LNCaP clone FGC (cell line): ENCODE results near the gene DLG5.

ENCODE experiments used
- DNase-seq: peaks from one replicate; pipeline ENCODE4 v3.0.0-alpha.2; 2011; ENCODE audit warnings: low read depth
- H3K4me3 ChIP-seq: 2 replicates; pipeline ENCODE4 v1.5.1; 2011; ENCODE audit warnings: mild to moderate bottlenecking, low read depth, low read length, control low read depth
- TF ChIP-seq, protein P1 (sequence below): IDR thresholded peaks from 2 replicates; pipeline ENCODE4 v1.5.1; 2012; ENCODE audit warnings: mild to moderate bottlenecking; ENCODE audit not compliant: control insufficient read depth, insufficient read depth; ENCODE audit errors: extremely low read depth

DLG5 gene, protein sequence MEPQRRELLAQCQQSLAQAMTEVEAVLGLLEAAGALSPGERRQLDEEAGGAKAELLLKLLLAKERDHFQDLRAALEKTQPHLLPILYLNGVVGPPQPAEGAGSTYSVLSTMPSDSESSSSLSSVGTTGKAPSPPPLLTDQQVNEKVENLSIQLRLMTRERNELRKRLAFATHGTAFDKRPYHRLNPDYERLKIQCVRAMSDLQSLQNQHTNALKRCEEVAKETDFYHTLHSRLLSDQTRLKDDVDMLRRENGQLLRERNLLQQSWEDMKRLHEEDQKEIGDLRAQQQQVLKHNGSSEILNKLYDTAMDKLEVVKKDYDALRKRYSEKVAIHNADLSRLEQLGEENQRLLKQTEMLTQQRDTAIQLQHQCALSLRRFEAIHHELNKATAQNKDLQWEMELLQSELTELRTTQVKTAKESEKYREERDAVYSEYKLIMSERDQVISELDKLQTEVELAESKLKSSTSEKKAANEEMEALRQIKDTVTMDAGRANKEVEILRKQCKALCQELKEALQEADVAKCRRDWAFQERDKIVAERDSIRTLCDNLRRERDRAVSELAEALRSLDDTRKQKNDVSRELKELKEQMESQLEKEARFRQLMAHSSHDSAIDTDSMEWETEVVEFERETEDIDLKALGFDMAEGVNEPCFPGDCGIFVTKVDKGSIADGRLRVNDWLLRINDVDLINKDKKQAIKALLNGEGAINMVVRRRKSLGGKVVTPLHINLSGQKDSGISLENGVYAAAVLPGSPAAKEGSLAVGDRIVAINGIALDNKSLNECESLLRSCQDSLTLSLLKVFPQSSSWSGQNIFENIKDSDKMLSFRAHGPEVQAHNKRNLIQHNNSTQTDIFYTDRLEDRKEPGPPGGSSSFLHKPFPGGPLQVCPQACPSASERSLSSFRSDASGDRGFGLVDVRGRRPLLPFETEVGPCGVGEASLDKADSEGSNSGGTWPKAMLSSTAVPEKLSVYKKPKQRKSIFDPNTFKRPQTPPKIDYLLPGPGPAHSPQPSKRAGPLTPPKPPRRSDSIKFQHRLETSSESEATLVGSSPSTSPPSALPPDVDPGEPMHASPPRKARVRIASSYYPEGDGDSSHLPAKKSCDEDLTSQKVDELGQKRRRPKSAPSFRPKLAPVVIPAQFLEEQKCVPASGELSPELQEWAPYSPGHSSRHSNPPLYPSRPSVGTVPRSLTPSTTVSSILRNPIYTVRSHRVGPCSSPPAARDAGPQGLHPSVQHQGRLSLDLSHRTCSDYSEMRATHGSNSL (N-terminal part only)

DNA sequence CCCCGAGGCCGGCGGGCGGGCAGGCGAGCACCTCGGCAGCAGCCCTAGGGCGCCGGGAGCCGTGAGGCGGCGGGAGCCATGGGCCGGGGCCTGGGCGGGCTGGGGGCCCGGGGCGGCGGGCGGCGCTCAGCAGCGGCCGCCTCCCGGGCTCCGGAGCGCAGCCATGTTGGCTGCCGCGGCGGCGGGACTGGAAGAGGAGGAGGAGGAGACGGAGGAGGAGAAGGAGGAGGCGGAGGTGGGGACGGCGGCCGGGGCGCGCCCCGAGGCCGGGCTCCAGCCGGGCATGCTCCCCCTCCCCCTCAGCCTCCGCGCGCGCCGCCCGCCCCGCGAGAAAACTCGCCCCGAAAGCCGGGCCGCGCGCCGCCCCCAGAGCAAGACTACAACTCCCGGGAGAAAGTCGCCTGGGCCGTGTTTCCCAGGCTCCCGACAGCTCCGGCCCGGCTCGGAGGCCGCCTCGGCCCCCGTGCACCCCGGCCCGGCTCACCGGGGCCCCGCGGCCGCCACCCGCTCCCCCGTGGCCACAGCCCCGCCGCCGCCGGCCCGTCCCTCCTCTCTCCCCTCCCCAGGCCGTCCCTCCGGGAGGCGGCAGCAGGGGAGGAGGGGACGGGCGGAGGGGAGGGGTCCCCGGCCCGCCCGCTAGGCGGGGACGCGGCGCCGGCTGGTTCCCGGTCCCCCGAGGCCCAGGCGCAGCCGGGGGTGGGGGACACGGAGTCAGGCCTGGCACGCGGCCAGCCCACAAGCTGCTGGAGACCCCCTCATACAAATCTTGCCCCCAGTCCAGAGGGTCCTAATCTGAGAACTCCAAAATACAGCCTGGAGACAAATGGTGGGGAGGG is at the start of gene DLG5:
Gene DLG5, minus strand, starts transcription at position 190 of the 836 bp plus-strand sequence. CDS start 235 bp downstream, outside the sequence.
- DNase-seq, result no peak
- peak within 1 kb of the TSS; percentile 65 for H3K4me3 ChIP-seq

DNA sequence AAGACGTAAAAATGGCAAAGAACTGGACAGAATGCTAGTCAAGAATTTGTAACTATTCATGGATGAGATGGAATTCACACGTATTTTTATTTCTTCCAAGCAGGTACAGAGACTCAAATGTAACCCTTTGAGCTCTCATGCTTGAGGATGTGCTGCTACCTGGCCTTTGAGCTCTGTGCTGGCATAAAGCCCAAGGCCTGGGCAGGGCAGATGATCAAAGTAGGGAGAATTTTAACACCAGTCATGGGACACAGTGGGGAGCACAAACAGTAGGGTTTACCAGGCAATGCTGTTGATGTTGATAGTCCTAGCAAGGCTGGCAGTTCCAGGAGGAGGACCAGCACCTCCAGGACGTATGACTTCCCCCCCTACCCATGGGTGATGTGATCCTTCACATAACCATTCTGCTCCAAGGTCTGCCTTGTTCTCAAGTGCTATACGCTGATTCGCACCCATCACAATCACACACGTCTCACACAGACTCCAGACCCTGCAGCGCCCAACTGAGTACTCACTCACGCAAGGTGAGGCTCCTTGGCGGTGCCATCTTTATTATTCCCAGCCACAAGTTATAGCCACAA is 48.6 kb upstream of the DLG5 start:
- TF ChIP-seq, protein P1, sequence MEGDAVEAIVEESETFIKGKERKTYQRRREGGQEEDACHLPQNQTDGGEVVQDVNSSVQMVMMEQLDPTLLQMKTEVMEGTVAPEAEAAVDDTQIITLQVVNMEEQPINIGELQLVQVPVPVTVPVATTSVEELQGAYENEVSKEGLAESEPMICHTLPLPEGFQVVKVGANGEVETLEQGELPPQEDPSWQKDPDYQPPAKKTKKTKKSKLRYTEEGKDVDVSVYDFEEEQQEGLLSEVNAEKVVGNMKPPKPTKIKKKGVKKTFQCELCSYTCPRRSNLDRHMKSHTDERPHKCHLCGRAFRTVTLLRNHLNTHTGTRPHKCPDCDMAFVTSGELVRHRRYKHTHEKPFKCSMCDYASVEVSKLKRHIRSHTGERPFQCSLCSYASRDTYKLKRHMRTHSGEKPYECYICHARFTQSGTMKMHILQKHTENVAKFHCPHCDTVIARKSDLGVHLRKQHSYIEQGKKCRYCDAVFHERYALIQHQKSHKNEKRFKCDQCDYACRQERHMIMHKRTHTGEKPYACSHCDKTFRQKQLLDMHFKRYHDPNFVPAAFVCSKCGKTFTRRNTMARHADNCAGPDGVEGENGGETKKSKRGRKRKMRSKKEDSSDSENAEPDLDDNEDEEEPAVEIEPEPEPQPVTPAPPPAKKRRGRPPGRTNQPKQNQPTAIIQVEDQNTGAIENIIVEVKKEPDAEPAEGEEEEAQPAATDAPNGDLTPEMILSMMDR, result no peak
- no peak overlapping the region for H3K4me3 ChIP-seq
- DNase-seq, result no peak

More for the DNA sequence above, at the start of gene DLG5:
- TF ChIP-seq, protein P1, result no peak

DNA sequence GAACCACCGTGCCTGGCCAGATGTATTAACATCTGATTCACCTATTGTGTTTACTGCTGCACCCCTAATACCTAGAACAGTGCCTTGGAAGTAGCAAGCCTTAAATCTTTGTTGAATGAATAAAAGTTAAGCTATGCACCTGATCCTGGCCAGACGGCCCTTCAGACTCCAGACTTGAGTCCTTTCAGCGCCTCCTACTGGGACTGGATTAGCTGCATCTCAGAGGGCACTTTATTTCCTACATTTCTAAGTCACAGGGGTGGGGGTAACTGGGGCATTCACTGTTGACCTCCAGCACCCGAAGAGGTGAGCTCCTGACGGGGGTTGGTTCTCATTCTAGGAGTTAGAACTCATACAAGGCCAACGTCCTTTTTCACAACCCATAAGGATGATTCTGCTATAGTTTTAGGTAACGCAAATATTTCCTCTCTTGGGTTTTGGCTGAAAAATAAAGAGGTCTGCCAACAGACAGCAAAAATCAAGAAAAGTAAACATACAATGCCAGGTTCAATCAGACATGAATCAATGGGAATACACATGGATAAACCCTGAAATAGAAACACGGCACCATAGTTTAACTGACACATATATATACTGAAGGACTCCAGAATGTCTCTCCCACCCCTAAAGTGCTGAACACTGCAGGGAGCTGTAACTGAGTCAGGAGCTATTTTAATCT is 48.0 kb upstream of the DLG5 start:
- TF ChIP-seq, protein P1, result peak; percentile 69
- DNase-seq, result peak; percentile 31
- no peak overlapping the region for H3K4me3 ChIP-seq

DNA sequence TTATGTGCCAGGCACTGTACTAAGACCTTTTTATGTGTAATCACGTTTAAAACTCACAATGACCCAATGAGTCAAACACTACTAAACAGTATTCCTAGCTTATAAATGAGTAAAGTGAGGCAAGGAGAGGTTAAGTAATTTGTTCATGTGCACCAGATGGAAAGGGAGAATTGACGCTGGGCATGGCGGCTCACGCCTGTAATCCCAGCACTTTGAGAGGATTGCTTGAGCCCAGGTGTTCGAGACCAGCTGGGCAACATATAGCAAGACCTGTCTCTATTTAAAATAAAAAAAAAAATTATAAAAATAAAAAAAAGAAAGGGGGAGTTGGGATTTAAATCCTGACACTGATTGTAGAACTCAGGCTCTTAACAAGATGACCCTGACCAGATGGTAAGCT is 46.7 kb upstream of the DLG5 start:
- no peak for DNase-seq
- H3K4me3 ChIP-seq, result no peak overlapping the region
- TF ChIP-seq, protein P1, result no peak

DNA sequence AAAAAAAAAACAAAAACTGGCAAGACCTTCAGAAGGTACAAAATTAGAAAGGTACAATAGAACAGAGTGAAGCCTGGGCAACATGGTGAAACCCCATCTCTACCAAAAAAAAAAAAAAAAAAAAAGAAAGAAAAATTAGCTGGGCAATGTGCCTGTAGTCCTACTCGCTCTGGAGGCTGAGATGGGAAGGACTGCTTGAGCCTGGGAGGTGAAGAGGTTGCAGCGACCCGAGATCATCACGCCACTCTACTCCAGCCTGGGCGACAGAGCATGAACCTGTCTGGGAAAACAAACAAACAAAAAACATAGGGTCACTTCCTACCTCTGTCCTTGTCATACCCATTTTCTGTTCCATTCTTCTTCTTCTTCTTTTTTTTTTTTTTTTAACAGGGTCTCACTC is 45.6 kb upstream of the DLG5 start:
- no peak for DNase-seq
- no peak overlapping the region for H3K4me3 ChIP-seq
- TF ChIP-seq, protein P1, result no peak

DNA sequence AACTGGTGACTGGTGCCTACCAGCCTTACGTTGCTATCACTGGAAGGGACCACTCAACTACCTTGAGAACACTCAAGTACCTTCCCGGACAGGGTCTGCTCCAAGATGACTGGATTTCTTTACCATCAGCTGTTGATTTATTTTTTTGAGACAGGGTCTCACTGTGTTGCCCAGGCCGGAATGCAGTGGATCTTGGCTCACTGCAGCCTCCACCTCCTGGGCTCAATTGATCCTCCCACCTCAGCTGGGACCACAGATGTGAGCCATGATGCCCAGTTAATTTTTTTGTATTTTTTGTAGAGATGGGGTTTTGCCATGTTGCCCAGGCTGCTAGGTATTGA is 45.2 kb upstream of the DLG5 start:
- TF ChIP-seq, protein P1, result no peak
- no peak overlapping the region for H3K4me3 ChIP-seq
- no peak for DNase-seq
